Measurements from ENCODE around the gene EHF.

GRCh38 chr11:34674038-34674437, 53.1 kb downstream of the EHF start:
- TF ChIP-seq ZNF138 (tag by site-specific recombination; IDR thresholded peaks at IDR 0.05; ENCODE audit: borderline replicate concordance) (no peak), ZNF302 (tag by site-specific recombination; IDR thresholded peaks at IDR 0.05; ENCODE audit: low read depth) (no peak), REPIN1 (tag by site-specific recombination; IDR thresholded peaks at IDR 0.05; ENCODE audit: low read depth) (no peak), ZNF133 (tag by site-specific recombination; IDR thresholded peaks at IDR 0.05) (no peak), ZNF48 (tag by site-specific recombination; IDR thresholded peaks at IDR 0.05) (no peak), ZBTB7A (tag by site-specific recombination; IDR thresholded peaks at IDR 0.05; ENCODE audit: low read depth) (no peak), TCF7L2 (IDR thresholded peaks at IDR 0.05; ENCODE audit: borderline replicate concordance, low read depth, low read length) (no peak), ZBTB48 (tag by site-specific recombination; IDR thresholded peaks at IDR 0.05) (no peak)
- TF ChIP-seq, protein P1, sequence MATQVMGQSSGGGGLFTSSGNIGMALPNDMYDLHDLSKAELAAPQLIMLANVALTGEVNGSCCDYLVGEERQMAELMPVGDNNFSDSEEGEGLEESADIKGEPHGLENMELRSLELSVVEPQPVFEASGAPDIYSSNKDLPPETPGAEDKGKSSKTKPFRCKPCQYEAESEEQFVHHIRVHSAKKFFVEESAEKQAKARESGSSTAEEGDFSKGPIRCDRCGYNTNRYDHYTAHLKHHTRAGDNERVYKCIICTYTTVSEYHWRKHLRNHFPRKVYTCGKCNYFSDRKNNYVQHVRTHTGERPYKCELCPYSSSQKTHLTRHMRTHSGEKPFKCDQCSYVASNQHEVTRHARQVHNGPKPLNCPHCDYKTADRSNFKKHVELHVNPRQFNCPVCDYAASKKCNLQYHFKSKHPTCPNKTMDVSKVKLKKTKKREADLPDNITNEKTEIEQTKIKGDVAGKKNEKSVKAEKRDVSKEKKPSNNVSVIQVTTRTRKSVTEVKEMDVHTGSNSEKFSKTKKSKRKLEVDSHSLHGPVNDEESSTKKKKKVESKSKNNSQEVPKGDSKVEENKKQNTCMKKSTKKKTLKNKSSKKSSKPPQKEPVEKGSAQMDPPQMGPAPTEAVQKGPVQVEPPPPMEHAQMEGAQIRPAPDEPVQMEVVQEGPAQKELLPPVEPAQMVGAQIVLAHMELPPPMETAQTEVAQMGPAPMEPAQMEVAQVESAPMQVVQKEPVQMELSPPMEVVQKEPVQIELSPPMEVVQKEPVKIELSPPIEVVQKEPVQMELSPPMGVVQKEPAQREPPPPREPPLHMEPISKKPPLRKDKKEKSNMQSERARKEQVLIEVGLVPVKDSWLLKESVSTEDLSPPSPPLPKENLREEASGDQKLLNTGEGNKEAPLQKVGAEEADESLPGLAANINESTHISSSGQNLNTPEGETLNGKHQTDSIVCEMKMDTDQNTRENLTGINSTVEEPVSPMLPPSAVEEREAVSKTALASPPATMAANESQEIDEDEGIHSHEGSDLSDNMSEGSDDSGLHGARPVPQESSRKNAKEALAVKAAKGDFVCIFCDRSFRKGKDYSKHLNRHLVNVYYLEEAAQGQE (tag by site-specific recombination; IDR thresholded peaks at IDR 0.05), result no peak
- TF ChIP-seq, protein P2, sequence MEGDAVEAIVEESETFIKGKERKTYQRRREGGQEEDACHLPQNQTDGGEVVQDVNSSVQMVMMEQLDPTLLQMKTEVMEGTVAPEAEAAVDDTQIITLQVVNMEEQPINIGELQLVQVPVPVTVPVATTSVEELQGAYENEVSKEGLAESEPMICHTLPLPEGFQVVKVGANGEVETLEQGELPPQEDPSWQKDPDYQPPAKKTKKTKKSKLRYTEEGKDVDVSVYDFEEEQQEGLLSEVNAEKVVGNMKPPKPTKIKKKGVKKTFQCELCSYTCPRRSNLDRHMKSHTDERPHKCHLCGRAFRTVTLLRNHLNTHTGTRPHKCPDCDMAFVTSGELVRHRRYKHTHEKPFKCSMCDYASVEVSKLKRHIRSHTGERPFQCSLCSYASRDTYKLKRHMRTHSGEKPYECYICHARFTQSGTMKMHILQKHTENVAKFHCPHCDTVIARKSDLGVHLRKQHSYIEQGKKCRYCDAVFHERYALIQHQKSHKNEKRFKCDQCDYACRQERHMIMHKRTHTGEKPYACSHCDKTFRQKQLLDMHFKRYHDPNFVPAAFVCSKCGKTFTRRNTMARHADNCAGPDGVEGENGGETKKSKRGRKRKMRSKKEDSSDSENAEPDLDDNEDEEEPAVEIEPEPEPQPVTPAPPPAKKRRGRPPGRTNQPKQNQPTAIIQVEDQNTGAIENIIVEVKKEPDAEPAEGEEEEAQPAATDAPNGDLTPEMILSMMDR (tag by site-specific recombination; IDR thresholded peaks at IDR 0.05), result no peak
